ENCODE data around the gene RAB11FIP3. TPM values are rescaled to one million over a fixed set of nuclear protein-coding genes. Genes with fewer than 3 reads are reported as not detected.

The RAB11FIP3 gene
- total RNA-seq, 1 experiment from 2014 or later: 37.1 TPM

GRCh38 chr16:555528-556473 lies 130.4 kb downstream of the RAB11FIP3 start:
- Histone ChIP-seq H2BK12ac (ENCODE audit: insufficient read length, low read depth, low read length) (no peak overlapping the region), H3K4ac (ENCODE audit: low read depth, low read length) (no peak overlapping the region), H2BK120ac (ENCODE audit: low read depth, low read length, poor library complexity, severe bottlenecking) (no peak overlapping the region), H4K20me1 (ENCODE audit: control insufficient read depth, insufficient read depth, insufficient read length) (no peaks in the 10 kb centered on the region), H2BK5ac (ENCODE audit: insufficient read length, low read length) (no peak overlapping the region), H3K23ac (ENCODE audit: insufficient read length, low read depth, low read length) (no peak overlapping the region), H3K14ac (ENCODE audit: insufficient read depth, low read length) (no peak overlapping the region), H2AFZ (ENCODE audit: low read length) (no peak overlapping the region), H3K4me2 (ENCODE audit: insufficient read depth, insufficient read length, low read length) (no peak overlapping the region), H3K79me2 (ENCODE audit: insufficient read depth, low read length) (no peaks in the 10 kb centered on the region), H3K79me1 (ENCODE audit: insufficient read depth, low read depth, low read length, poor library complexity, severe bottlenecking) (no peaks in the 10 kb centered on the region), H3K4me1 (ENCODE audit: insufficient read depth, low read length) (no peaks in the 10 kb centered on the region), H3K18ac (ENCODE audit: insufficient read length, low read depth, low read length) (no peak overlapping the region), H2BK20ac (ENCODE audit: low read depth, low read length, poor library complexity, severe bottlenecking) (no peak overlapping the region), H3K23me2 (ENCODE audit: insufficient read length, low read depth, low read length, poor library complexity, severe bottlenecking) (no peaks in the 10 kb centered on the region), H4K5ac (ENCODE audit: insufficient read length, low read depth, low read length) (no peak overlapping the region), H2BK15ac (ENCODE audit: low read depth, low read length) (no peak overlapping the region; the same call in 1 of the 2 replicates), H3K56ac (ENCODE audit: insufficient read length, low read depth, low read length) (no peak overlapping the region), H2AK5ac (ENCODE audit: insufficient read length, low read length) (no peak overlapping the region), H3K9ac (ENCODE audit: extremely low read depth, insufficient read length, low read length) (no peak overlapping the region), H3K27ac (ENCODE audit: insufficient read length, low read depth, low read length) (no peak overlapping the region), H3T11ph (ENCODE audit: low read length) (no peak overlapping the region), H4K91ac (ENCODE audit: insufficient read length, low read depth, low read length) (no peak overlapping the region), H4K8ac (replicated peaks; ENCODE audit: insufficient read length, low read depth, low read length) (no peak overlapping the region), H3K27me3 (ENCODE audit: insufficient read depth, low read length) (peaks cover 2% of the 10 kb centered on the region; the same call in 1 of the 2 replicates), H3K9me3 (ENCODE audit: control insufficient read depth, low read depth, low read length) (no peaks in the 10 kb centered on the region)
- no peak overlapping the region for H3K27ac Mint-ChIP-seq
- no peaks in the 10 kb centered on the region for H3K9me3 Mint-ChIP-seq
- H3K36me3 Mint-ChIP-seq (ENCODE audit: insufficient read depth in 1 of 3, low read depth in 3 of 3): peaks cover 0 to 6% (median 2%) of the 10 kb centered on the region in 3 experiments; a peak in 3 of 7 replicates
- no peaks in the 10 kb centered on the region for H3K4me1 Mint-ChIP-seq
- no peak overlapping the region for H3K4me3 Mint-ChIP-seq
- no peak for DNase-seq
- no peak for TF ChIP-seq CTCF (conservative IDR thresholded peaks at IDR 0.05)
- WGBS (ENCODE audit: extremely low coverage, insufficient read length, low lambda C conversion rate): no CpG with 5 or more reads among the region's 32 CpGs
- peaks cover 21% of the 10 kb centered on the region for H3K27me3 Mint-ChIP-seq (ENCODE audit: low read depth)
